Pancreas (tissue), 10 donors: ENCODE results near the gene TTLL5. TPM values are rescaled to one million over a fixed set of nuclear protein-coding genes. Genes with fewer than 3 reads are reported as not detected.
A peak's percentile ranks its signal among the peaks of the same experiment; 100 is the strongest.

ENCODE experiments used
- ATAC-seq, 4 donors: fragments of 200-7000 bp; cut with Tn5 transposase; one replicate each; pipeline versions ENCODE4 v1.8.0 to v1.9.1; 2020; ENCODE audit warnings: mild to moderate bottlenecking in 4 of 4, moderate library complexity in 4 of 4
- DNase-seq, 6 donors: peaks; one replicate each; pipeline ENCODE4 v3.0.0-alpha.2; 2020
- FAIRE-seq: peaks from 2 replicates; lab custom pipeline; 2012; peaks lifted over from hg19 to GRCh38; lab: Jason Lieb, UNC
- H3K27ac ChIP-seq, 4 donors: fragments of 200-600 bp; sonication (generic); 1 replicate in 3 of 4; 2 replicates in 1 of 4; pipeline versions ENCODE4 v1.5.0 to v1.8.0; 2020
- H3K27me3 ChIP-seq, 4 donors: fragments of 200-600 bp; one replicate each; pipeline ENCODE4 v1.8.0; 2021
- H3K36me3 ChIP-seq, 3 donors: fragments of 200-600 bp; sonication (generic) in 1 of 3; one replicate each; pipeline versions ENCODE4 v1.5.0 to v1.8.0; 2020 to 2021
- H3K4me1 ChIP-seq, 3 donors: fragments of 200-600 bp; one replicate each; pipeline ENCODE4 v1.8.0; 2021
- H3K4me3 ChIP-seq, 4 donors: fragments of 200-600 bp; sonication (generic) in 2 of 4; one replicate each; pipeline versions ENCODE4 v1.5.0 to v1.8.0; 2020 to 2021
- H3K9me3 ChIP-seq, 4 donors: fragments of 200-600 bp; one replicate each; pipeline ENCODE4 v1.8.0; 2021
- CTCF ChIP-seq, 4 donors: fragments of 200-600 bp; sonication (generic) in 3 of 4; IDR thresholded peaks; one replicate each; pipeline versions ENCODE4 v1.5.0 to v1.8.0; 2021; ENCODE audit warnings: antibody characterized with exemption in 4 of 4
- WGBS, 2 donors: extraction: QIAGEN DNeasy Blood & Tissue Kit; methylation state at CpG; one replicate each; pipeline ENCODE4 v1.1.7; 2013; 5-methylcytosine and 5-hydroxymethylcytosine counted together
- intact Hi-C, 3 donors: fragments of 100-400 bp; cut with DNase I; formaldehyde crosslinking; loops; one replicate each; pipeline versions ENCODE4 v1.11.1 to v1.14.2; 2022
- polyA plus RNA-seq, 2 donors: library from polyadenylated mRNA; stranded (reverse); fragments of 200-250 nt; gene quantifications; one replicate each; pipeline ENCODE4 v1.2.3, GENCODE V29; 2013
- total RNA-seq, 6 donors: library from RNA; stranded (reverse); fragmentation: NEBNext Ultra II Directional in 4 of 6; extraction: Animal tissue kit (Norgen Biotek cat#: 25700) in 4 of 6; gene quantifications; one replicate each; pipeline versions ENCODE4 v1.2.1 to v1.2.4, GENCODE V29; 2021 to 2023
- donor health status: healthy with polysubstance abuse.
- donor health status: DM: no; HTN: no; CAD: no; lungs with moderate emphysema.
- donor health status: DM: no; HTN: no; CAD: no.
- donor health status: control.
- donor health status: control.
- donor health status: Bipolar disorder and iron deficiency.
- donor health status: DM: yes; HTN: yes; CAD: no.
- donor health status: DM: no; HTN: no; CAD: no.
- donor health status: DM: no; HTN: no; CAD: no.
- donor health status: DM: yes; HTN: yes; CAD: no.

Gene TTLL5
- total and polyA plus RNA-seq, 8 donors: 7.6 to 22.6 (median 12.0) TPM

- TF ChIP-seq CTCF (IDR thresholded peaks at IDR 0.05): peak; percentile 35 to 61 (median 46)
- no peaks in the 10 kb centered on the region for H3K9me3 ChIP-seq
- FAIRE-seq (no peak), ATAC-seq (peak; percentile 62 to 82 (median 76)), DNase-seq (peak in 3 of 6 donors; percentile 20 to 61 (median 25))
- H3K36me3 ChIP-seq: no peaks in the 10 kb centered on the region
- H3K27ac ChIP-seq: peak overlapping the region; percentile 46 to 84 (median 78)
- no peak overlapping the region for H3K4me3 ChIP-seq
- no peaks in the 10 kb centered on the region for H3K27me3 ChIP-seq
- 74 to 76% methylated on average over 4 of the region's 4 CpGs for WGBS, 2 donors
- peaks cover 15 to 22% (median 19%) of the 10 kb centered on the region in 3 donors for H3K4me1 ChIP-seq
- intact Hi-C loops: no loop called here
Measured at GRCh38 chr14:75711105-75711795, 50.2 kb downstream of the TTLL5 start.

- H3K27ac ChIP-seq: peak overlapping the region; percentile 46 to 84 (median 78)
- TF ChIP-seq CTCF (IDR thresholded peaks at IDR 0.05): no peak
- no peaks in the 10 kb centered on the region for H3K27me3 ChIP-seq
- DNase-seq: peak; percentile 75 to 87 (median 80)
- 46 to 64% methylated on average over 4 of the region's 4 CpGs for WGBS, 2 donors
- H3K9me3 ChIP-seq: no peaks in the 10 kb centered on the region
- no peak overlapping the region for H3K4me3 ChIP-seq
- intact Hi-C loops: no loop called here
- H3K36me3 ChIP-seq: no peaks in the 10 kb centered on the region
- ATAC-seq: peak; percentile 87 to 94 (median 90)
- FAIRE-seq: no peak
- peaks cover 17 to 26% (median 24%) of the 10 kb centered on the region in 3 donors for H3K4me1 ChIP-seq
Measured at GRCh38 chr14:75711796-75712211, 50.8 kb downstream of the TTLL5 start.

- intact Hi-C loops: no loop called here
- WGBS, 2 donors: 57 to 67% methylated on average over 2 of the region's 2 CpGs
- peaks cover 35 to 55% (median 47%) of the 10 kb centered on the region in 3 donors for H3K4me1 ChIP-seq
Measured at GRCh38 chr14:75714991-75715390, 53.9 kb downstream of the TTLL5 start.

GRCh38 chr14:75715926-75716780, 55.1 kb downstream of the TTLL5 start:
- peaks cover 35 to 66% (median 58%) of the 10 kb centered on the region in 3 donors for H3K4me1 ChIP-seq
- H3K9me3 ChIP-seq: no peaks in the 10 kb centered on the region
- FAIRE-seq: no peak
- H3K4me3 ChIP-seq: no peak overlapping the region
- no peak for TF ChIP-seq CTCF (IDR thresholded peaks at IDR 0.05)
- no peaks in the 10 kb centered on the region for H3K27me3 ChIP-seq
- no peak for ATAC-seq
- peak overlapping the region in 1 of 4 donors; percentile 16 for H3K27ac ChIP-seq
- no peaks in the 10 kb centered on the region for H3K36me3 ChIP-seq
- DNase-seq: no peak
- intact Hi-C loops: no loop called here
- WGBS, 2 donors: 78 to 81% methylated on average over 2 of the region's 2 CpGs

More at GRCh38 chr14:75714991-75715390, 53.9 kb downstream of the TTLL5 start:
- Histone ChIP-seq H3K4me3 (no peak overlapping the region), H3K27me3 (no peaks in the 10 kb centered on the region), H3K27ac (no peak overlapping the region), H3K9me3 (no peaks in the 10 kb centered on the region), H3K36me3 (no peaks in the 10 kb centered on the region)
- ATAC-seq: no peak
- FAIRE-seq: no peak
- DNase-seq: no peak
- no peak for TF ChIP-seq CTCF (IDR thresholded peaks at IDR 0.05)
